Keratinocyte (primary cell): ENCODE measurements around the gene COL1A2. TPM values are rescaled to one million over a fixed set of nuclear protein-coding genes. Genes with fewer than 3 reads are reported as not detected.

Experiments used
- DNase-seq: peaks from one replicate; pipeline ENCODE4 v3.0.0-alpha.2; 2011; ENCODE audit warnings: low read depth, missing footprints, low spot score
- FAIRE-seq: peaks from 2 replicates; lab custom pipeline; 2011; peaks lifted over from hg19 to GRCh38; lab: Jason Lieb, UNC
- H2AFZ ChIP-seq: 2 replicates; pipeline ENCODE4 v1.6.0; 2012; ENCODE audit warnings: low read length, control low read depth, inconsistent platforms; ENCODE audit not compliant: control insufficient read depth
- H3K27ac ChIP-seq: 2 replicates; pipeline ENCODE4 v1.5.1; 2011; ENCODE audit warnings: low read length; ENCODE audit not compliant: control insufficient read depth, insufficient read depth
- H3K27me3 ChIP-seq: 3 replicates; pipeline ENCODE4 v1.6.0; 2011; ENCODE audit warnings: low read length; ENCODE audit not compliant: control insufficient read depth, insufficient read depth; ENCODE audit errors: extremely low read depth
- H3K36me3 ChIP-seq, 2 experiments: 2 replicates in 1 of 2; 3 replicates in 1 of 2; pipeline ENCODE4 v1.5.1; 2011; ENCODE audit warnings: low read length in 2 of 2, mild to moderate bottlenecking in 1 of 2; ENCODE audit not compliant: control insufficient read depth in 2 of 2, insufficient read depth in 2 of 2; ENCODE audit errors: extremely low read depth in 1 of 2
- H3K4me1 ChIP-seq: 3 replicates; pipeline ENCODE4 v1.5.1; 2011; ENCODE audit warnings: low read length; ENCODE audit not compliant: control insufficient read depth, insufficient read depth; ENCODE audit errors: extremely low read depth
- H3K4me2 ChIP-seq: 3 replicates; pipeline ENCODE4 v1.6.0; 2011; ENCODE audit warnings: low read depth, low read length; ENCODE audit not compliant: control insufficient read depth, insufficient read depth; ENCODE audit errors: extremely low read depth
- H3K4me3 ChIP-seq, 3 experiments: fragments of 200-600 bp in 1 of 3; sonication (generic) in 1 of 3; 2 replicates in 2 of 3; 3 replicates in 1 of 3; pipeline ENCODE4 v1.5.1; 2011 to 2016; ENCODE audit warnings: low read length in 3 of 3, mild to moderate bottlenecking in 3 of 3, control low read depth in 2 of 3, inconsistent platforms in 1 of 3, low read depth in 1 of 3, mixed read lengths in 1 of 3, mixed run types in 1 of 3, moderate library complexity in 1 of 3; ENCODE audit not compliant: control insufficient read depth in 2 of 3, insufficient read depth in 2 of 3; ENCODE audit errors: extremely low read depth in 1 of 3
- H3K79me2 ChIP-seq: 2 replicates; pipeline ENCODE4 v1.6.0; 2012; ENCODE audit warnings: low read length; ENCODE audit not compliant: control insufficient read depth, insufficient read depth
- H3K9ac ChIP-seq: 3 replicates; pipeline ENCODE4 v1.6.0; 2011; ENCODE audit warnings: low read length; ENCODE audit not compliant: control insufficient read depth, insufficient read depth; ENCODE audit errors: extremely low read depth
- H3K9me1 ChIP-seq: 3 replicates; pipeline ENCODE4 v1.6.0; 2011; ENCODE audit warnings: low read length; ENCODE audit not compliant: control insufficient read depth, insufficient read depth; ENCODE audit errors: extremely low read depth
- H3K9me3 ChIP-seq: 2 replicates; pipeline ENCODE4 v1.5.1; 2012; ENCODE audit warnings: low read depth, low read length; ENCODE audit not compliant: control insufficient read depth
- H4K20me1 ChIP-seq: 3 replicates; pipeline ENCODE4 v1.6.0; 2011; ENCODE audit warnings: low read length; ENCODE audit not compliant: control insufficient read depth, insufficient read depth; ENCODE audit errors: extremely low read depth
- CTCF ChIP-seq, 3 experiments: IDR thresholded peaks in 1 of 3; conservative IDR thresholded peaks in 1 of 3; optimal IDR thresholded peaks in 1 of 3; 2 replicates in 2 of 3; 3 replicates in 1 of 3; pipeline versions ENCODE3 to v1.5.1; 2011; ENCODE audit warnings: low read length in 3 of 3, mild to moderate bottlenecking in 3 of 3, moderate library complexity in 2 of 3, control low read depth in 1 of 3, inconsistent platforms in 1 of 3; ENCODE audit not compliant: insufficient read depth in 2 of 3; ENCODE audit errors: extremely low read depth in 1 of 3
- EZH2 ChIP-seq: IDR thresholded peaks from one replicate; pipeline ENCODE4 v1.6.1; 2012; ENCODE audit warnings: inconsistent platforms, mild to moderate bottlenecking, low read length, moderate library complexity
- dilution Hi-C: fragments of 300-500 bp; cut with MboI; formaldehyde crosslinking; loops from one replicate; pipeline ENCODE4 v1.7.0; 2020; ENCODE audit warnings: low sequenced_read_pairs; ENCODE audit not compliant: extremely low pct_ligation_motif_present
- polyA plus RNA-seq, 5 experiments: library from polyadenylated mRNA; depleted of rRNA in 3 of 5; stranded (reverse) in 3 of 5; stranded (forward) in 1 of 5; unstranded in 1 of 5; fragments of >200 nt; gene quantifications; 1 replicate in 1 of 5; 2 replicates in 3 of 5; 3 replicates in 1 of 5; pipeline versions ENCODE4 v1.2.1 to v1.2.3, GENCODE V29; 2011 to 2012; ENCODE audit warnings: missing spikeins in 2 of 5, low read depth in 1 of 5, low replicate concordance in 1 of 5

The COL1A2 gene
- polyA plus RNA-seq, 1 donor (not counting 4 experiments of a cell fraction or from before 2014, with no cell fraction given), result 0.13 TPM

DNA sequence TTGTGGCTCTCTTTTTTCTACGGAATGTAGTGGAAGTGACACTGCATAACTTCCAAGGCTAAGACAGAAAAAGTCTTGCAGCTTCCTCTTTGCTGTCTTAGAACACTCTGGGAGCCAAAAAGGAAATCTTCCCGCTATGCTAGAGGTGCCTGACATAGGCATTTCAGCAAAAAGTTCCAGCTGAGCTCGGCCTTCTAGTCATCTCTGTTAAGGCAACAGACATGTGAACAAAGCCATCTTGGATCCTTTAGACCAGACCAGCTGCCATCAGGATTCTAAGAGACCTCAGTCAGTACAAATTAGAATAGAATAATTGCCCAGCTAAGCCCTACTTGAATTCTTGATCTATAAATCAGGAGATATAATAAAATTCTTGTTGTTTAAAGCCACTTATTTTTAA, 16.3 kb upstream of the COL1A2 start:
- TF ChIP-seq CTCF (optimal IDR thresholded peaks at IDR 0.05 in 1 of 3, IDR thresholded peaks at IDR 0.05 in 1 of 3, conservative IDR thresholded peaks at IDR 0.05 in 1 of 3; ENCODE audit: extremely low read depth in 1 of 3, insufficient read depth in 2 of 3, low read length in 3 of 3), result no peak
- no peak for TF ChIP-seq EZH2
- DNase-seq (no peak), FAIRE-seq (no peak)
- Histone ChIP-seq H3K27me3 (no peaks in the 10 kb centered on the region), H4K20me1 (no peaks in the 10 kb centered on the region), H3K9me3 (no peaks in the 10 kb centered on the region), H3K36me3 (no peaks in the 10 kb centered on the region), H3K9me1 (no peaks in the 10 kb centered on the region), H3K4me2 (no peak overlapping the region), H3K27ac (no peak overlapping the region), H3K4me3 (no peak overlapping the region), H3K4me1 (peaks cover 10% of the 10 kb centered on the region), H3K79me2 (no peaks in the 10 kb centered on the region), H2AFZ (no peak overlapping the region), H3K9ac (no peak overlapping the region)
- dilution Hi-C loops, result no loop called here

GRCh38 chr7:94380264-94380663, 14.4 kb upstream of the COL1A2 start:
- TF ChIP-seq EZH2, result no peak
- TF ChIP-seq CTCF (optimal IDR thresholded peaks at IDR 0.05 in 1 of 3, IDR thresholded peaks at IDR 0.05 in 1 of 3, conservative IDR thresholded peaks at IDR 0.05 in 1 of 3; ENCODE audit: extremely low read depth in 1 of 3, insufficient read depth in 2 of 3, low read length in 3 of 3), result no peak
- dilution Hi-C loops, result no loop called here
- H3K4me2 ChIP-seq, result no peak overlapping the region

More at GRCh38 chr7:94380264-94380663, 14.4 kb upstream of the COL1A2 start:
- Histone ChIP-seq H3K36me3 (no peaks in the 10 kb centered on the region), H3K4me3 (no peak overlapping the region), H3K9me3 (no peaks in the 10 kb centered on the region), H3K79me2 (no peaks in the 10 kb centered on the region), H2AFZ (no peak overlapping the region), H3K9ac (no peak overlapping the region), H3K27ac (no peak overlapping the region), H3K4me1 (peaks cover 4% of the 10 kb centered on the region), H3K27me3 (no peaks in the 10 kb centered on the region), H4K20me1 (no peaks in the 10 kb centered on the region), H3K9me1 (no peaks in the 10 kb centered on the region)
- no peak for FAIRE-seq
- no peak for DNase-seq
